Natural killer cell (primary cell): ENCODE data around the gene FAM124B. TPM values are rescaled to one million over a fixed set of nuclear protein-coding genes. Genes with fewer than 3 reads are reported as not detected.

Experiments
- ATAC-seq, 3 donors: fragments of 150-1000 bp in 2 of 3; fragments of 200-7000 bp in 1 of 3; cut with Tn5 transposase; 1 replicate in 1 of 3; 2 replicates in 2 of 3; pipeline ENCODE4 v1.10.0; 2021; ENCODE audit warnings: mild to moderate bottlenecking in 2 of 3, moderate library complexity in 2 of 3
- DNase-seq, 2 donors: peaks; one replicate each; pipeline versions ENCODE4 v3.0.0 to v3.0.0-alpha.2; 2013 to 2021; ENCODE audit warnings: mixed read lengths in 1 of 2
- H3K27ac ChIP-seq: one replicate; pipeline ENCODE4 v1.5.1; 2013; ENCODE audit warnings: mild to moderate bottlenecking, low read length
- H3K27me3 ChIP-seq: one replicate; pipeline ENCODE4 v1.6.1; 2013; ENCODE audit warnings: low read length; ENCODE audit not compliant: control insufficient read depth, insufficient read depth
- H3K36me3 ChIP-seq: one replicate; pipeline ENCODE4 v1.6.1; 2013; ENCODE audit warnings: low read length; ENCODE audit not compliant: control insufficient read depth, insufficient read depth
- H3K4me1 ChIP-seq: one replicate; pipeline ENCODE4 v1.6.1; 2013; ENCODE audit warnings: low read length; ENCODE audit not compliant: control insufficient read depth, insufficient read depth
- H3K4me3 ChIP-seq: one replicate; pipeline ENCODE4 v1.5.1; 2013; ENCODE audit warnings: low read length
- H3K9me3 ChIP-seq: one replicate; pipeline ENCODE4 v1.6.1; 2013; ENCODE audit warnings: low read length; ENCODE audit not compliant: control insufficient read depth, insufficient read depth
- H3K27ac Mint-ChIP-seq, 2 donors: one replicate each; pipeline ENCODE4 v1.8.0; 2022; ENCODE audit warnings: mild to moderate bottlenecking in 2 of 2, mixed read lengths in 2 of 2, moderate library complexity in 1 of 2
- H3K27me3 Mint-ChIP-seq, 2 donors: one replicate each; pipeline ENCODE4 v1.8.0; 2022; ENCODE audit warnings: low read depth in 2 of 2, mixed read lengths in 2 of 2
- H3K36me3 Mint-ChIP-seq: one replicate; pipeline ENCODE4 v1.8.0; 2022; ENCODE audit warnings: mixed read lengths
- H3K4me1 Mint-ChIP-seq, 2 donors: one replicate each; pipeline ENCODE4 v1.8.0; 2022; ENCODE audit warnings: mixed read lengths in 2 of 2
- H3K4me3 Mint-ChIP-seq: one replicate; pipeline ENCODE4 v1.8.0; 2022; ENCODE audit warnings: mild to moderate bottlenecking, moderate library complexity, mixed read lengths
- H3K9me3 Mint-ChIP-seq, 2 donors: one replicate each; pipeline ENCODE4 v1.8.0; 2022; ENCODE audit warnings: mixed read lengths in 2 of 2
- CTCF ChIP-seq: fragments of 200-600 bp; IDR thresholded peaks from one replicate; pipeline ENCODE4 v1.8.0; 2022; ENCODE audit warnings: antibody characterized with exemption
- WGBS: methylation state at CpG from one replicate; pipeline ENCODE4 v1.1.7; 2013; ENCODE audit warnings: missing lambda C conversion rate; ENCODE audit not compliant: insufficient coverage; 5-methylcytosine and 5-hydroxymethylcytosine counted together
- intact Hi-C: fragments of 100-400 bp; cut with micrococcal nuclease; formaldehyde crosslinking; loops from one replicate; pipeline ENCODE4 v1.14.2; 2022
- total RNA-seq, 4 donors: library from RNA; stranded (reverse); fragments of 120-200 nt in 1 of 4; gene quantifications; one replicate each; pipeline versions ENCODE4 v1.2.3 to v1.2.4, GENCODE V29; 2013 to 2022

The FAM124B gene
- total RNA-seq, 3 donors from 2014 or later (not counting 1 experiment from before 2014, with no cell fraction given), result 1.9 to 6.1 (median 2.4) TPM

GRCh38 chr2:224407241-224407701 is 5.4 kb upstream of the FAM124B start:
- intact Hi-C loops, result no loop called here
- Mint-ChIP-seq H3K27me3 (peaks cover 3 to 8% of the 10 kb centered on the region in 2 donors), H3K9me3 (no peaks in the 10 kb centered on the region), H3K4me3 (no peak overlapping the region), H3K27ac (no peak overlapping the region), H3K36me3 (no peaks in the 10 kb centered on the region), H3K4me1 (peaks cover 2 to 5% of the 10 kb centered on the region in 2 donors)
- TF ChIP-seq CTCF, result no peak
- Histone ChIP-seq H3K9me3 (no peaks in the 10 kb centered on the region), H3K36me3 (no peaks in the 10 kb centered on the region), H3K4me3 (no peak overlapping the region), H3K4me1 (peaks cover 7% of the 10 kb centered on the region), H3K27ac (no peak overlapping the region), H3K27me3 (no peaks in the 10 kb centered on the region)
- DNase-seq (no peak), ATAC-seq (no peak)
- WGBS, result 29% methylated on average over 5 of the region's 5 CpGs

GRCh38 chr2:224405841-224406370 is 4.0 kb upstream of the FAM124B start:
- no peak overlapping the region for H3K27ac Mint-ChIP-seq
- H3K9me3 Mint-ChIP-seq, result no peaks in the 10 kb centered on the region
- TF ChIP-seq CTCF, result no peak
- DNase-seq, result no peak
- no peaks in the 10 kb centered on the region for H3K27me3 ChIP-seq
- 66% methylated on average over 4 of the region's 4 CpGs for WGBS
- H3K9me3 ChIP-seq, result no peaks in the 10 kb centered on the region
- H3K4me1 ChIP-seq, result peaks cover 18% of the 10 kb centered on the region
- no peak for ATAC-seq
- no peak overlapping the region for H3K4me3 Mint-ChIP-seq
- intact Hi-C loops, result no loop called here
- H3K4me3 ChIP-seq, result no peak overlapping the region
- H3K27me3 Mint-ChIP-seq, result peaks cover 0 to 3% of the 10 kb centered on the region in 2 donors
- no peaks in the 10 kb centered on the region for H3K36me3 Mint-ChIP-seq
- no peak overlapping the region for H3K27ac ChIP-seq
- peaks cover 15 to 18% of the 10 kb centered on the region in 2 donors for H3K4me1 Mint-ChIP-seq
- no peaks in the 10 kb centered on the region for H3K36me3 ChIP-seq

GRCh38 chr2:224405412-224405811 is 3.5 kb upstream of the FAM124B start:
- no peaks in the 10 kb centered on the region for H3K9me3 Mint-ChIP-seq
- Histone ChIP-seq H3K4me3 (no peak overlapping the region), H3K27ac (no peak overlapping the region), H3K4me1 (peaks cover 19% of the 10 kb centered on the region), H3K9me3 (no peaks in the 10 kb centered on the region), H3K27me3 (no peaks in the 10 kb centered on the region), H3K36me3 (no peaks in the 10 kb centered on the region)
- H3K27me3 Mint-ChIP-seq, result peaks cover 0 to 3% of the 10 kb centered on the region in 2 donors
- H3K4me3 Mint-ChIP-seq, result no peak overlapping the region
- no peak overlapping the region for H3K27ac Mint-ChIP-seq
- H3K36me3 Mint-ChIP-seq, result no peaks in the 10 kb centered on the region
- intact Hi-C loops, result no loop called here
- DNase-seq, result no peak
- no peak for TF ChIP-seq CTCF
- WGBS, result 20% methylated on average over 3 of the region's 3 CpGs
- H3K4me1 Mint-ChIP-seq, result peaks cover 20 to 23% of the 10 kb centered on the region in 2 donors
- ATAC-seq, result peak in 1 of 3 donors; percentile 42

- intact Hi-C loops, result no loop called here
- H3K4me1 Mint-ChIP-seq, result peaks cover 23 to 26% of the 10 kb centered on the region in 2 donors
- no peak overlapping the region for H3K27ac ChIP-seq
- DNase-seq, result no peak
- H3K4me1 ChIP-seq, result peaks cover 19% of the 10 kb centered on the region
- 87% methylated on average over 5 of the region's 5 CpGs for WGBS
- TF ChIP-seq CTCF, result no peak
- H3K9me3 ChIP-seq, result no peaks in the 10 kb centered on the region
- H3K9me3 Mint-ChIP-seq, result no peaks in the 10 kb centered on the region
- H3K36me3 Mint-ChIP-seq, result no peaks in the 10 kb centered on the region
- H3K4me3 Mint-ChIP-seq, result no peak overlapping the region
- no peak for ATAC-seq
- H3K4me3 ChIP-seq, result no peak overlapping the region
- no peak overlapping the region for H3K27ac Mint-ChIP-seq
- no peaks in the 10 kb centered on the region for H3K27me3 ChIP-seq
- H3K27me3 Mint-ChIP-seq, result peaks cover 0 to 3% of the 10 kb centered on the region in 2 donors
- H3K36me3 ChIP-seq, result no peaks in the 10 kb centered on the region
Measured at GRCh38 chr2:224404796-224405195, 2.9 kb upstream of the FAM124B start.
